Kidney epithelial cell (primary cell): ENCODE results near the gene COPS3. TPM values are rescaled to one million over a fixed set of nuclear protein-coding genes. Genes with fewer than 3 reads are reported as not detected.
"Not testable (repeated sequence)": the region's sequence is repeated elsewhere in the genome, so short reads cannot be mapped to it uniquely, and the experiment has no call there.

Experiments
- DNase-seq: peaks from one replicate; pipeline ENCODE4 v3.0.0-alpha.2; 2010; ENCODE audit warnings: low read depth
- H3K27me3 ChIP-seq: 2 replicates; pipeline ENCODE4 v1.6.0; 2011; ENCODE audit warnings: low read length; ENCODE audit not compliant: control insufficient read depth, insufficient read depth
- H3K36me3 ChIP-seq: 2 replicates; pipeline ENCODE4 v1.5.1; 2011; ENCODE audit warnings: low read length; ENCODE audit not compliant: control insufficient read depth, insufficient read depth
- H3K4me3 ChIP-seq: 2 replicates; pipeline ENCODE4 v1.5.1; 2011; ENCODE audit warnings: low read depth, mild to moderate bottlenecking, control low read depth, low read length
- total RNA-seq: library from RNA; depleted of rRNA; stranded (reverse); fragments of >200 nt; gene quantifications from 2 replicates; pipeline ENCODE4 v1.2.3, GENCODE V29; 2015
- TF ChIP-seq, protein P1 (sequence below): IDR thresholded peaks from 2 replicates; pipeline ENCODE4 v1.5.1; 2011; ENCODE audit warnings: mild to moderate bottlenecking, moderate library complexity, low read length, control low read depth, inconsistent platforms; ENCODE audit not compliant: insufficient read depth, poor library complexity, severe bottlenecking

The COPS3 gene
- total RNA-seq, 1 donor from 2014 or later, result 68.5 TPM

DNA sequence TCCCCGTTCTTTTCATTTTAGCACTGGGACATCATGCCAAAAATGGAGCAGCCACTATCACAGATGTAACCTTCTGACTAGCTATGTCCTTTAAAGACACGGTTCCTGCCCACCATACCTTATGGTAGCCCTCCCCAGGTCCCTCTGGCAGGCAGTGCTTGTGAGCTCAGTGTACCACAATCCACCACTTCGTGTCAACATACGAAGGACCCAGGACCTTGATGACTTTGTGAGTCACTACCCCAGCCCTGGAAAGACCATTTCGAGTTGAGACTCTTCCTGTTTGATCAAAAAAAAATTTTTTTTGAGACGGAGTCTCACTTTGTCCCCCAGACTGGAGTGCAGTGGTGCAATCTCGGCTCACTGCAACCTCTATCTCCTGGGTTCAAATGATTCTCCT lies 23.0 kb downstream of the COPS3 start:
- Histone ChIP-seq H3K36me3 (peaks cover 2% of the 10 kb centered on the region), H3K4me3 (no peak overlapping the region), H3K27me3 (no peaks in the 10 kb centered on the region)
- TF ChIP-seq, protein P1, sequence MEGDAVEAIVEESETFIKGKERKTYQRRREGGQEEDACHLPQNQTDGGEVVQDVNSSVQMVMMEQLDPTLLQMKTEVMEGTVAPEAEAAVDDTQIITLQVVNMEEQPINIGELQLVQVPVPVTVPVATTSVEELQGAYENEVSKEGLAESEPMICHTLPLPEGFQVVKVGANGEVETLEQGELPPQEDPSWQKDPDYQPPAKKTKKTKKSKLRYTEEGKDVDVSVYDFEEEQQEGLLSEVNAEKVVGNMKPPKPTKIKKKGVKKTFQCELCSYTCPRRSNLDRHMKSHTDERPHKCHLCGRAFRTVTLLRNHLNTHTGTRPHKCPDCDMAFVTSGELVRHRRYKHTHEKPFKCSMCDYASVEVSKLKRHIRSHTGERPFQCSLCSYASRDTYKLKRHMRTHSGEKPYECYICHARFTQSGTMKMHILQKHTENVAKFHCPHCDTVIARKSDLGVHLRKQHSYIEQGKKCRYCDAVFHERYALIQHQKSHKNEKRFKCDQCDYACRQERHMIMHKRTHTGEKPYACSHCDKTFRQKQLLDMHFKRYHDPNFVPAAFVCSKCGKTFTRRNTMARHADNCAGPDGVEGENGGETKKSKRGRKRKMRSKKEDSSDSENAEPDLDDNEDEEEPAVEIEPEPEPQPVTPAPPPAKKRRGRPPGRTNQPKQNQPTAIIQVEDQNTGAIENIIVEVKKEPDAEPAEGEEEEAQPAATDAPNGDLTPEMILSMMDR, result no peak
- no peak for DNase-seq

- H3K36me3 ChIP-seq, result peaks cover 2% of the 10 kb centered on the region
- H3K4me3 ChIP-seq, result no peak overlapping the region
- DNase-seq, result no peak
- no peaks in the 10 kb centered on the region for H3K27me3 ChIP-seq
- TF ChIP-seq, protein P1, result no peak
These were observed 24.7 kb downstream of the COPS3 start for GRCh38 chr17:17256316-17256715.

DNA sequence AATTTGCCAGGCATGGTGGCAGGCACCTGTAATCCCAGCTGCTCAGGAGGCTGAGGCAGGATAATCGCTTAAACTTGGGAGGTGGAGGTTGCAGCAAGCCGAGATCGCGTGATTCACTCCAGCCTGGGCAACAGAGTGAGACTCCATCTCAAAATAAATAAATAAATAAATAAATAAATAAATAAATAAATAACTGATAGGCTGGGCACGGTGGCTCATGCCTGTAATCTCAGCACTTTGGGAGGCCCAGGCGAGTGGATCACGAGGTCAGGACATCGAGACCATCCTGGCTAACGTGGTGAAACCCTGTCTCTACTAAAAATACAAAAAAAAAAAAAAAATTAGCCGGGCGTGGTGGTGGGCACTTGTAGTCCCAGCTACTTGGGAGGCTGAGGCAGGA lies 25.4 kb downstream of the COPS3 start:
- H3K36me3 ChIP-seq, H3K27me3 ChIP-seq, H3K4me3 ChIP-seq, DNase-seq: not testable (repeated sequence)

GRCh38 chr17:17254036-17254435 lies 27.0 kb downstream of the COPS3 start:
- Histone ChIP-seq H3K4me3 (no peak overlapping the region), H3K36me3 (peaks cover 1% of the 10 kb centered on the region), H3K27me3 (no peaks in the 10 kb centered on the region)
- DNase-seq, result no peak
- TF ChIP-seq, protein P1, result no peak

- TF ChIP-seq, protein P1, result no peak
- no peaks in the 10 kb centered on the region for H3K27me3 ChIP-seq
- H3K36me3 ChIP-seq, result no peaks in the 10 kb centered on the region
- DNase-seq, result no peak
- H3K4me3 ChIP-seq, result no peak overlapping the region
These were observed 27.6 kb downstream of the COPS3 start for GRCh38 chr17:17253406-17253805.

DNA sequence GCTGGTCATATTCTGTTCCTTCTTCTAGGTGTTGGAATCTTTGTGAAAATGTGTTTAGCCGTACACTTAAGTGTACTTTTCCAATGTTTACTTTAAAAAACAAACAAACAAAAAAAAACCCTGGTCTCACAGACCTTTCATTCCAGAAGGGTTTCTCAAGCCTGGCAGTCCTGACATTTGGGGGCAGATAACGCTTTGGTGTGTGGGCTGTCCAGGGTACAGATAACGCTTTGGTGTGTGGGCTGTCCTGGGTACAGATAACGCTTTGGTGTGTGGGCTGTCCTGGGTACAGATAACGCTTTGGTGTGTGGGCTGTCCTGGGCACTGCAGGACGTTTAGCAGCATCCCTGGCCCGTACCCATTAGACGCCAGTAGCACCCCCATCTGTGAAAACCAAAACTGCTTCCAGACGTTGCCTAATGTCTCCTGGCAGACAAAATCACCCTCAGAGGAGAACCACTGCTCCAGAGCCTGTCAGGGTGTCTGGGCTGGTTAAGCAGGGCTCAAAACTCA lies 28.8 kb downstream of the COPS3 start:
- H3K36me3 ChIP-seq, result no peaks in the 10 kb centered on the region
- TF ChIP-seq, protein P1, result no peak

More for the DNA sequence above, 28.8 kb downstream of the COPS3 start:
- DNase-seq, result no peak
- Histone ChIP-seq H3K4me3 (no peak overlapping the region), H3K27me3 (no peaks in the 10 kb centered on the region)
